HG03039 (cell line): ENCODE data around the gene COMMD1.

Experiments used
- ATAC-seq: cut with Tn5 transposase; IDR thresholded peaks from one replicate; pipeline ENCODE4 v1.9.1; 2021; ENCODE audit warnings: mild to moderate bottlenecking, moderate library complexity; ENCODE audit not compliant: unreplicated experiment

COMMD1 gene

GRCh38 chr2:62163834-62164233 is 258.4 kb downstream of the COMMD1 start:
- ATAC-seq, result no peak

- ATAC-seq, result no peak
Observed at GRCh38 chr2:62175728-62176127, 270.3 kb downstream of the COMMD1 start.

- ATAC-seq, result no peak
Observed at GRCh38 chr2:62176801-62177200, 271.3 kb downstream of the COMMD1 start.

DNA sequence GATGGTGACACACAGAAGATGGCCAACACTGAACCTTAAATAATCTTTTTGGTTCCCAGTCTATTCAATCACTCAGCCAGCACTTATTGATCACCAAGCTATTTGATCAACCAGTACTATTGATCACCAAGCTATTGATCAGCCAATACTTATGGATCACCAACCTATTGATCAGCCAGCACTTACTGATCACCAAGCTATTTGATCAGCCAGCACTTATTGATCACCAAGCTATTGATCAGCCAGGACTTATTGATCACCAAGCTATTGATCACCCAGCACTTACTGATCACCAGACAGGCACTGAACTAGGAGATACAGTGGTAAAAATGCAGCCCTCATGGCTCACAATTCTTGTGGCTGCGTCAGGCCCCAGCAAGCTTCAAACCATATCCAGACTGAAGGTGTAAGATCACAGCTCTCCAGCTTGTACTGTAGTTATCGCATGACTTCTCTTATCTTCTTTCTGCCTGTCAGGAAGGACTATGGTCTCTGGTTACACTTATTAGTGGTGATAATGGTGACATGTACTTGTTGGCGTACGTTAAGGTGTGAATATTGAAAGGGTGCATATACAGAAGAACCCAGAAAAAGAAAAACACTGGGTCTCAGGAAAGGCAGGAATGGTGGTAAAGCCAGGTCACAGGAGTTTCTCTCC is 272.0 kb downstream of the COMMD1 start:
- no peak for ATAC-seq

DNA sequence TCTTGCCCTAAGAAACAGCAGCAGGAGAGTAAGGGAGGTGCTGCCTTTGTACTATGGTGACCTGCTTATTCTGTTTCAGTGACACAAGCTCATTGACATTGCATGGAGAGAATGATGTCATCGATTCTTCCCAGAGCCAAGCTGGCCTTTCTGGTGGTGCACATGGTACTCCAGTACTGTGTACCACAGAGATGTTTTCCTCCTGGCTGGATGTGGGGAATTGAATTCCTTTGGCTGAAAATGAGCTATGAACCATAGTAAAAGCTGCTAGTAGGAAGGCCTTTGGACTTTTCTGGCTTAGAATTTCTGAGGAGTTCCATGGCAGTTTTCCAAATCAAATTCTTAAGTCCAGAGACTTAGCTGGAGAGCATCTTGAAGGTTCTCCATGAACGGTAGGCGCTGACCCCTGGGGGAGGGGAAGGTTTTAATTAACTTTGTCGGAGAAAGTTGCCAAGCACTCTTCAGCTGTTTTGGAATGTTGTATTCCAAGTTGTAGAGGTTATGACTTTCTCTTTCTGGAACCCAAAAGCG is 273.3 kb downstream of the COMMD1 start:
- no peak for ATAC-seq

GRCh38 chr2:62180975-62181374 is 275.5 kb downstream of the COMMD1 start:
- ATAC-seq, result no peak

- no peak for ATAC-seq
Observed at GRCh38 chr2:62181843-62182242, 276.4 kb downstream of the COMMD1 start.

DNA sequence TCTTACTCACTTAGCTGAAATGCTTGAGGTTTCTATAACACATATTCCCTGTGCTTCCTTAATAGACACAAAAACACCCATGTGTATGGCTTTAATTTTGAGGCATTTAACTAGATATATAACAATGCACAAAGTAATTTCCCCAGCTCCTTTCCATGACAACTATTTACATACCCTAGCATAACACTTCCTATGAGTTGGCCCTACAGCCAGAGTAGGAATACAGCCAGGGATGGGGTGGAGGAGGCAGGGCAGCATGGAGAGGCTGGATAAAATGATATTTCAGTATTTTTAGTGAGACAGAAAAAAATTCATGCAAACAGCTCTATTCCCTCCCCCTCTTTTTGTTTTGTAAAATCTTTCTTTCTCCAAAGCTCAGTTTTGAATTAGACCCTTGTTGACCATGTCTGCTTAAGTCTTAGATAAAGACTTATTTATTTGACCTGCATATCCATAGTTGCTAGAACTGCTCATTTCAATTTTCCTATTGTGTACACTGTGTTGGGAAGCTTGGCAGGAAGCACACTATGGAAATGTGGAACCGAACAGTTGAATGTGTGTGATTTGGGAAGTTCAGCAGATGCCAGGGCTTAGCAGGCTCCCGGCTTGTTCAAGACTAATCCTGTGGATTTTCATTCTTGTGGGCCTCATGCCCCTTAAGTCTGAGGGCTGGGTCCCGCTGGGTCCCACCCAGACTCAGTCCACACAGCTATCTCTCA is 279.2 kb downstream of the COMMD1 start:
- ATAC-seq, result no peak
